CD4-positive, alpha-beta T cell treated with Interleukin-2 at 100 ng/mL for 4 hours (primary cell): ENCODE data around the gene SAV1.
A peak's percentile ranks its signal among the peaks of the same experiment; 100 is the strongest.

ENCODE experiments used
- DNase-seq: peaks from one replicate; pipeline ENCODE4 v3.0.0-alpha.2; 2020; ENCODE audit warnings: low spot score

SAV1 gene

GRCh38 chr14:50607181-50607580 lies 60.9 kb downstream of the SAV1 start:
- DNase-seq, result no peak

- DNase-seq, result no peak
Measured at GRCh38 chr14:50606468-50606867, 61.6 kb downstream of the SAV1 start.

- no peak for DNase-seq
Measured at GRCh38 chr14:50605766-50606165, 62.3 kb downstream of the SAV1 start.

GRCh38 chr14:50603565-50603964 lies 64.5 kb downstream of the SAV1 start:
- no peak for DNase-seq

GRCh38 chr14:50602035-50602434 lies 66.1 kb downstream of the SAV1 start:
- no peak for DNase-seq

- no peak for DNase-seq
Measured at GRCh38 chr14:50601394-50601793, 66.7 kb downstream of the SAV1 start.

GRCh38 chr14:50600849-50601248 lies 67.3 kb downstream of the SAV1 start:
- DNase-seq, result no peak

- peak; percentile 16 for DNase-seq
Measured at GRCh38 chr14:50599700-50600444, 68.2 kb downstream of the SAV1 start.

- DNase-seq, result no peak
Measured at GRCh38 chr14:50598765-50599164, 69.3 kb downstream of the SAV1 start.

- no peak for DNase-seq
Measured at GRCh38 chr14:50594577-50595316, 73.4 kb downstream of the SAV1 start.

- no peak for DNase-seq
Measured at GRCh38 chr14:50590464-50590863, 77.6 kb downstream of the SAV1 start.
